Ishikawa (cell line): ENCODE data around the gene VWA7.

ENCODE experiments used
- CEBPB ChIP-seq: IDR thresholded peaks from 2 replicates; pipeline ENCODE4 v1.6.1; 2012
- CREB1 ChIP-seq: IDR thresholded peaks from 2 replicates; pipeline ENCODE4 v1.6.1; 2012; ENCODE audit warnings: low read depth
- EGR1 ChIP-seq: IDR thresholded peaks from 2 replicates; pipeline ENCODE4 v1.6.1; 2012
- EP300 ChIP-seq: IDR thresholded peaks from 2 replicates; pipeline ENCODE4 v1.6.1; 2012; ENCODE audit warnings: borderline replicate concordance
- FOXM1 ChIP-seq: IDR thresholded peaks from 2 replicates; pipeline ENCODE4 v1.6.1; 2012; ENCODE audit warnings: low read depth, borderline replicate concordance
- MAX ChIP-seq: IDR thresholded peaks from 2 replicates; pipeline ENCODE4 v1.6.1; 2012
- NFIC ChIP-seq: IDR thresholded peaks from 2 replicates; pipeline ENCODE4 v1.6.1; 2012
- RAD21 ChIP-seq: IDR thresholded peaks from 2 replicates; pipeline ENCODE4 v1.6.1; 2012; ENCODE audit warnings: low read depth
- REST ChIP-seq: IDR thresholded peaks from 2 replicates; pipeline ENCODE4 v1.6.1; 2012; ENCODE audit warnings: low read depth, mild to moderate bottlenecking
- TAF1 ChIP-seq: IDR thresholded peaks from 2 replicates; pipeline ENCODE4 v1.6.1; 2012; ENCODE audit warnings: low read depth, mild to moderate bottlenecking
- TCF12 ChIP-seq: IDR thresholded peaks from 2 replicates; pipeline ENCODE4 v1.6.1; 2012; ENCODE audit warnings: low read depth
- TEAD4 ChIP-seq: IDR thresholded peaks from 2 replicates; pipeline ENCODE4 v1.6.1; 2012
- USF1 ChIP-seq: IDR thresholded peaks from 2 replicates; pipeline ENCODE4 v1.6.1; 2012
- YY1 ChIP-seq: IDR thresholded peaks from 2 replicates; pipeline ENCODE4 v1.6.1; 2012; ENCODE audit warnings: low read depth
- ZBTB7A ChIP-seq: IDR thresholded peaks from 2 replicates; pipeline ENCODE4 v1.6.1; 2012; ENCODE audit warnings: low read depth

VWA7 gene

GRCh38 chr6:31717499-31718222, 59.5 kb downstream of the VWA7 start:
- no peak for TF ChIP-seq MAX
- TF ChIP-seq FOXM1 = no peak
- TF ChIP-seq TCF12 = no peak
- TF ChIP-seq NFIC = no peak
- no peak for TF ChIP-seq RAD21
- no peak for TF ChIP-seq EGR1
- no peak for TF ChIP-seq ZBTB7A
- TF ChIP-seq REST = no peak
- TF ChIP-seq CEBPB = no peak
- no peak for TF ChIP-seq TEAD4
- no peak for TF ChIP-seq CREB1
- TF ChIP-seq EP300 = no peak
- TF ChIP-seq USF1 = no peak
- TF ChIP-seq YY1 = no peak
- TF ChIP-seq TAF1 = no peak
